Liver (tissue), 9 donors: Measurements from ENCODE around the gene DLG4. TPM values are rescaled to one million over a fixed set of nuclear protein-coding genes. Genes with fewer than 3 reads are reported as not detected.

Source experiments
- DNase-seq: peaks from one replicate; pipeline ENCODE4 v3.0.0-alpha.2; 2017; ENCODE audit warnings: low spot score
- H3K27ac ChIP-seq, 2 donors: one replicate each; pipeline ENCODE4 v1.7.0; 2013; ENCODE audit warnings: inconsistent platforms in 2 of 2, low read length in 2 of 2, control low read depth in 1 of 2, low read depth in 1 of 2, mild to moderate bottlenecking in 1 of 2
- H3K27me3 ChIP-seq, 4 donors: one replicate each; pipeline versions ENCODE4 v1.6.1 to v1.7.0; 2013; ENCODE audit warnings: low read length in 3 of 4, inconsistent platforms in 1 of 4, mild to moderate bottlenecking in 1 of 4, moderate library complexity in 1 of 4; ENCODE audit not compliant: control insufficient read depth in 4 of 4, insufficient read depth in 4 of 4
- H3K36me3 ChIP-seq, 4 donors: one replicate each; pipeline versions ENCODE4 v1.6.1 to v1.7.0; 2013; ENCODE audit warnings: low read length in 3 of 4, mild to moderate bottlenecking in 3 of 4, low read depth in 1 of 4, moderate library complexity in 1 of 4; ENCODE audit not compliant: control insufficient read depth in 4 of 4, insufficient read depth in 3 of 4
- H3K4me1 ChIP-seq, 4 donors: one replicate each; pipeline versions ENCODE4 v1.6.1 to v1.7.0; 2013; ENCODE audit warnings: low read length in 3 of 4, mild to moderate bottlenecking in 3 of 4, moderate library complexity in 1 of 4; ENCODE audit not compliant: control insufficient read depth in 4 of 4, insufficient read depth in 4 of 4
- H3K4me3 ChIP-seq, 3 donors: one replicate each; pipeline versions ENCODE4 v1.6.1 to v1.7.0; 2013; ENCODE audit warnings: low read length in 3 of 3, control low read depth in 1 of 3, low read depth in 1 of 3, mild to moderate bottlenecking in 1 of 3
- H3K9ac ChIP-seq, 2 donors: one replicate each; pipeline ENCODE4 v1.7.0; 2013; ENCODE audit warnings: low read length in 2 of 2, mild to moderate bottlenecking in 2 of 2, moderate library complexity in 2 of 2, control low read depth in 1 of 2, low read depth in 1 of 2
- H3K9me3 ChIP-seq, 4 donors: one replicate each; pipeline versions ENCODE4 v1.6.1 to v1.7.0; 2013; ENCODE audit warnings: low read length in 3 of 4; ENCODE audit not compliant: control insufficient read depth in 4 of 4
- EGR1 ChIP-seq, 2 donors: IDR thresholded peaks; 2 replicates each; pipeline ENCODE4 v1.6.1; 2016 to 2018; ENCODE audit warnings: antibody characterized with exemption in 2 of 2, low read depth in 2 of 2
- FOXA1 ChIP-seq: IDR thresholded peaks from 2 replicates; pipeline ENCODE4 v1.6.1; 2016; ENCODE audit warnings: antibody characterized with exemption
- FOXA2 ChIP-seq: IDR thresholded peaks from 2 replicates; pipeline ENCODE4 v1.6.1; 2016; ENCODE audit warnings: antibody characterized with exemption
- GABPA ChIP-seq, 2 donors: IDR thresholded peaks in 1 of 2; conservative IDR thresholded peaks in 1 of 2; 2 replicates each; pipeline ENCODE4 v1.6.1; 2016; ENCODE audit warnings: antibody characterized with exemption in 2 of 2, mild to moderate bottlenecking in 1 of 2, moderate library complexity in 1 of 2
- HNF4A ChIP-seq, 2 donors: conservative IDR thresholded peaks; 2 replicates each; pipeline ENCODE4 v1.6.1; 2016; ENCODE audit warnings: antibody characterized with exemption in 2 of 2, mild to moderate bottlenecking in 2 of 2
- HNF4G ChIP-seq: IDR thresholded peaks from 2 replicates; pipeline ENCODE4 v1.6.1; 2016; ENCODE audit warnings: antibody characterized with exemption
- JUND ChIP-seq, 2 donors: IDR thresholded peaks; 2 replicates each; pipeline ENCODE4 v1.6.1; 2016; ENCODE audit warnings: antibody characterized with exemption in 2 of 2
- NR2F2 ChIP-seq: IDR thresholded peaks from 2 replicates; pipeline ENCODE4 v1.6.1; 2016; ENCODE audit warnings: antibody characterized with exemption
- RAD21 ChIP-seq, 2 donors: IDR thresholded peaks; 2 replicates each; pipeline ENCODE4 v1.6.1; 2016; ENCODE audit warnings: antibody characterized with exemption in 2 of 2, mild to moderate bottlenecking in 2 of 2
- SP1 ChIP-seq: IDR thresholded peaks from 2 replicates; pipeline ENCODE4 v1.6.1; 2018; ENCODE audit warnings: antibody characterized with exemption, mild to moderate bottlenecking
- TAF1 ChIP-seq: conservative IDR thresholded peaks from 2 replicates; pipeline ENCODE4 v1.6.1; 2016; ENCODE audit warnings: antibody characterized with exemption, mild to moderate bottlenecking
- WGBS: extraction: QIAGEN DNeasy Blood & Tissue Kit; methylation state at CpG from one replicate; pipeline ENCODE4 v1.1.7; 2013; 5-methylcytosine and 5-hydroxymethylcytosine counted together
- polyA plus RNA-seq, 2 donors: library from polyadenylated mRNA; stranded (reverse) in 1 of 2; unstranded in 1 of 2; fragments of 200-250 nt in 1 of 2; fragments of >200 nt in 1 of 2; fragmentation: Nextera tagmentation in 1 of 2; extraction: Ambion mirVana in 1 of 2; gene quantifications; one replicate each; pipeline versions ENCODE4 v1.2.1 to v1.2.3, GENCODE V29; 2013 to 2015
- total RNA-seq, 2 donors: library from RNA; depleted of rRNA; stranded (reverse); fragments of >200 nt; gene quantifications; one replicate each; pipeline ENCODE4 v1.2.3, GENCODE V29; 2014
- TF ChIP-seq, protein P1 (sequence below): IDR thresholded peaks from 2 replicates; pipeline ENCODE4 v1.6.1; 2016; ENCODE audit warnings: antibody characterized with exemption
- TF ChIP-seq, protein P2 (sequence below): fragments of 150-350 bp; IDR thresholded peaks from 2 replicates; pipeline ENCODE4 v1.5.1; 2017; ENCODE audit warnings: improper control_type of control experiment, low read depth, low read length; ENCODE audit not compliant: missing input control
- TF ChIP-seq, protein P3 (sequence below): IDR thresholded peaks from 2 replicates; pipeline ENCODE4 v1.6.1; 2016; ENCODE audit warnings: antibody characterized with exemption
- donor health status: healthy.
- donor health status: healthy.
- donor health status: healthy.
- donor health status: healthy.
- donor health status: healthy.

The DLG4 gene
- total and polyA plus RNA-seq, 4 donors, result 0.40 to 5.7 (median 1.9) TPM

DNA sequence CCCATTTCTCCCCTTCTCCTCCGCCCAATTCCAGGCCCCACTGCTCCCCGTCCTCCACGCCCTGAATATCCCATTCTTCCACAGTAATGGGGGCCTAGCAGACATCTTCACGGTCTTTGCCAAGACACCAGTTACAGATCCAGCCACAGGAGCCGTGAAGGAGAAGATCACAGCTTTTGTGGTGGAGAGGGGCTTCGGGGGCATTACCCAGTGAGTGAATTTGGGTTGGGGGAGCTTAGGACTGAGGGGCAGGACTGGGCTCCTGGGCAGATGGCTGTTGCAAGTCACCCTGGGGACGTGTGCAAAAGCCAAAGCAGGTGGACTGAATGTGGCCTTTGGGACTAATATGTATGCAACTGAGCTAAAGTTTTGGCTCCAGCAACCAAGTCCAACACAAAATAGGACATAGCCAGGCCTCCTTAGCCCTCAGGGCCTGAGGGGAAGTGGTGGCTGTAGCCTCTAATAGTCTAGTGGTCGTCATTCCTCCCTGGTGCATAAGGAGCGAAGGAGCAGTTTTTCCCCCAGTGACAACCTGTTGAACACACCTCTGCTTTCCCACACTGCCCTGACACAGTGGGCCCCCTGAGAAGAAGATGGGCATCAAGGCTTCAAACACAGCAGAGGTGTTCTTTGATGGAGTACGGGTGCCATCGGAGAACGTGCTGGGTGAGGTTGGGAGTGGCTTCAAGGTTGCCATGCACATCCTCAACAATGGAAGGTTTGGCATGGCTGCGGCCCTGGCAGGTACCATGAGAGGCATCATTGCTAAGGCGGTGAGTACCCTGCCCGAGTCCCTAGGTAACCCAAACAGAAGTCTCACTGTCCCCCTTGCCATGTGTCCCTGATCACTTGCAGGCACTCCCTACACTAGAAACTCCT is 2.7 kb upstream of the DLG4 start:
- Histone ChIP-seq H3K9ac (no peak overlapping the region), H3K4me1 (peaks cover 12 to 49% (median 40%) of the 10 kb centered on the region in 4 donors)
- no peak for DNase-seq

DNA sequence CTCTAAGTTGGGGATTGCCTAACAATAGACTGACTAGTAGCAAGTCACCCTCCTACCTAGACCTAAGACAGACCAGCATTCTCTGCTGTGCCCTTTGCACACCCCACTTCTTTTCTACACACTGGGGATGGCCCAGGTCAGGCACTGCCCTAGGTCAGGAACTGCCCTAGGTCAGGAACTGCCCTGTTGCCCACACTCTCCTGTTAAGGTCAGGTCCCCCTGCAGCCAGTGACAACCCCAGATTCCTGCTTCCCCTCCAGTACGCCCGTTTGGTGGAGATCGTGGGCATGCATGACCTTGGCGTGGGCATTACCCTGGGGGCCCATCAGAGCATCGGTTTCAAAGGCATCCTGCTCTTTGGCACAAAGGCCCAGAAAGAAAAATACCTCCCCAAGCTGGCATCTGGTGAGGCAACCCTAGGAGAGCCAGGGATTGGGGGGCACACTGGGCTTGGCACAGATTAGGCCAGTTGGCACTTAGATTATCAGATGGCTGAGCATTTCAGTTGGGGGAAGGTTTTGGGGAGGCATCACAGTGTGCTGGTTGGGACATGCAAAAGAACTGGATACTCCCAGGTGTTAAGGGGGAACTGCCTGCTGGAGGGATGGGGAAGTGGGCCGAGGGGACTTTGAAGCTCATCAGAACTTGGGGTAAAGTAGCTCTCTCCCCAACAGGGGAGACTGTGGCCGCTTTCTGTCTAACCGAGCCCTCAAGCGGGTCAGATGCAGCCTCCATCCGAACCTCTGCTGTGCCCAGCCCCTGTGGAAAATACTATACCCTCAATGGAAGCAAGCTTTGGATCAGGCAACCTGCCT is 1.8 kb upstream of the DLG4 start:
- Histone ChIP-seq H3K9me3 (no peaks in the 10 kb centered on the region), H3K9ac (peak overlapping the region in 1 of 2 donors; percentile 79), H3K27me3 (no peaks in the 10 kb centered on the region), H3K27ac (peak overlapping the region in 1 of 2 donors; percentile 99), H3K4me1 (peaks cover 12 to 52% (median 40%) of the 10 kb centered on the region in 4 donors), H3K36me3 (peaks cover 12 to 53% (median 32%) of the 10 kb centered on the region in 4 donors), H3K4me3 (peak overlapping the region; percentile 79 to 82 (median 82))
- no peak for DNase-seq
- peak in 1 of 2 donors; percentile 54 for TF ChIP-seq HNF4A (conservative IDR thresholded peaks at IDR 0.05)
- no peak for TF ChIP-seq HNF4G
- WGBS, result 69% methylated on average over 10 of the region's 10 CpGs

More for the DNA sequence above, 2.7 kb upstream of the DLG4 start:
- Histone ChIP-seq H3K36me3 (peaks cover 13 to 62% (median 36%) of the 10 kb centered on the region in 4 donors), H3K4me3 (no peak overlapping the region), H3K9me3 (no peaks in the 10 kb centered on the region), H3K27me3 (no peaks in the 10 kb centered on the region), H3K27ac (no peak overlapping the region)
- WGBS, result 85% methylated on average over 15 of the region's 15 CpGs
- TF ChIP-seq, protein P1, sequence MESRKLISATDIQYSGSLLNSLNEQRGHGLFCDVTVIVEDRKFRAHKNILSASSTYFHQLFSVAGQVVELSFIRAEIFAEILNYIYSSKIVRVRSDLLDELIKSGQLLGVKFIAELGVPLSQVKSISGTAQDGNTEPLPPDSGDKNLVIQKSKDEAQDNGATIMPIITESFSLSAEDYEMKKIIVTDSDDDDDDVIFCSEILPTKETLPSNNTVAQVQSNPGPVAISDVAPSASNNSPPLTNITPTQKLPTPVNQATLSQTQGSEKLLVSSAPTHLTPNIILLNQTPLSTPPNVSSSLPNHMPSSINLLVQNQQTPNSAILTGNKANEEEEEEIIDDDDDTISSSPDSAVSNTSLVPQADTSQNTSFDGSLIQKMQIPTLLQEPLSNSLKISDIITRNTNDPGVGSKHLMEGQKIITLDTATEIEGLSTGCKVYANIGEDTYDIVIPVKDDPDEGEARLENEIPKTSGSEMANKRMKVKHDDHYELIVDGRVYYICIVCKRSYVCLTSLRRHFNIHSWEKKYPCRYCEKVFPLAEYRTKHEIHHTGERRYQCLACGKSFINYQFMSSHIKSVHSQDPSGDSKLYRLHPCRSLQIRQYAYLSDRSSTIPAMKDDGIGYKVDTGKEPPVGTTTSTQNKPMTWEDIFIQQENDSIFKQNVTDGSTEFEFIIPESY, result no peak
- TF ChIP-seq HNF4A (conservative IDR thresholded peaks at IDR 0.05) (no peak), RAD21 (IDR thresholded peaks at IDR 0.05) (no peak), JUND (IDR thresholded peaks at IDR 0.05) (no peak), TAF1 (no peak), EGR1 (IDR thresholded peaks at IDR 0.05; ENCODE audit: low read depth in 2 of 2) (no peak), SP1 (no peak), FOXA1 (no peak), FOXA2 (no peak), HNF4G (no peak), NR2F2 (no peak), GABPA (IDR thresholded peaks at IDR 0.05 in 1 of 2, conservative IDR thresholded peaks at IDR 0.05 in 1 of 2) (no peak)
- TF ChIP-seq, protein P2, sequence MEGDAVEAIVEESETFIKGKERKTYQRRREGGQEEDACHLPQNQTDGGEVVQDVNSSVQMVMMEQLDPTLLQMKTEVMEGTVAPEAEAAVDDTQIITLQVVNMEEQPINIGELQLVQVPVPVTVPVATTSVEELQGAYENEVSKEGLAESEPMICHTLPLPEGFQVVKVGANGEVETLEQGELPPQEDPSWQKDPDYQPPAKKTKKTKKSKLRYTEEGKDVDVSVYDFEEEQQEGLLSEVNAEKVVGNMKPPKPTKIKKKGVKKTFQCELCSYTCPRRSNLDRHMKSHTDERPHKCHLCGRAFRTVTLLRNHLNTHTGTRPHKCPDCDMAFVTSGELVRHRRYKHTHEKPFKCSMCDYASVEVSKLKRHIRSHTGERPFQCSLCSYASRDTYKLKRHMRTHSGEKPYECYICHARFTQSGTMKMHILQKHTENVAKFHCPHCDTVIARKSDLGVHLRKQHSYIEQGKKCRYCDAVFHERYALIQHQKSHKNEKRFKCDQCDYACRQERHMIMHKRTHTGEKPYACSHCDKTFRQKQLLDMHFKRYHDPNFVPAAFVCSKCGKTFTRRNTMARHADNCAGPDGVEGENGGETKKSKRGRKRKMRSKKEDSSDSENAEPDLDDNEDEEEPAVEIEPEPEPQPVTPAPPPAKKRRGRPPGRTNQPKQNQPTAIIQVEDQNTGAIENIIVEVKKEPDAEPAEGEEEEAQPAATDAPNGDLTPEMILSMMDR, result no peak
- TF ChIP-seq, protein P3, sequence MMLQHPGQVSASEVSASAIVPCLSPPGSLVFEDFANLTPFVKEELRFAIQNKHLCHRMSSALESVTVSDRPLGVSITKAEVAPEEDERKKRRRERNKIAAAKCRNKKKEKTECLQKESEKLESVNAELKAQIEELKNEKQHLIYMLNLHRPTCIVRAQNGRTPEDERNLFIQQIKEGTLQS, result no peak
